GM19193 (cell line): ENCODE data around the gene MC2R.

Experiments
- POLR2A ChIP-seq: IDR thresholded peaks from 4 replicates; pipeline ENCODE4 v1.6.1; 2011; ENCODE audit not compliant: insufficient read depth, insufficient read length; ENCODE audit errors: extremely low read depth

The MC2R gene

GRCh38 chr18:13915391-13915790 is at the start of gene MC2R:
TSS of gene MC2R (minus strand) at chr18:13915536. CDS start at chr18:13885518, 30,018 bp downstream.
- TF ChIP-seq POLR2A = no peak

GRCh38 chr18:13945811-13946210 is 30.5 kb upstream of the MC2R start:
- TF ChIP-seq POLR2A = no peak

- TF ChIP-seq POLR2A = no peak
Observed at GRCh38 chr18:13943338-13943737, 28.0 kb upstream of the MC2R start.

GRCh38 chr18:13940326-13940725 is 25.0 kb upstream of the MC2R start:
- no peak for TF ChIP-seq POLR2A

- TF ChIP-seq POLR2A = no peak
Observed at GRCh38 chr18:13934676-13935075, 19.3 kb upstream of the MC2R start.

GRCh38 chr18:13934058-13934457 is 18.7 kb upstream of the MC2R start:
- TF ChIP-seq POLR2A = no peak

GRCh38 chr18:13932285-13933025 is 17.1 kb upstream of the MC2R start:
- TF ChIP-seq POLR2A = no peak

- no peak for TF ChIP-seq POLR2A
Observed at GRCh38 chr18:13930964-13931363, 15.6 kb upstream of the MC2R start.

- TF ChIP-seq POLR2A = no peak
Observed at GRCh38 chr18:13923221-13923620, 7.9 kb upstream of the MC2R start.

GRCh38 chr18:13918898-13919297 is 3.6 kb upstream of the MC2R start:
- TF ChIP-seq POLR2A = no peak

- TF ChIP-seq POLR2A = no peak
Observed at GRCh38 chr18:13917401-13917800, 2.1 kb upstream of the MC2R start.

GRCh38 chr18:13916559-13916958 is 1.2 kb upstream of the MC2R start:
- TF ChIP-seq POLR2A = no peak

- no peak for TF ChIP-seq POLR2A
Observed at GRCh38 chr18:13915995-13916431, 677 bp upstream of the MC2R start.

- no peak for TF ChIP-seq POLR2A
Observed at GRCh38 chr18:13914756-13915155, 580 bp downstream of the MC2R start.

GRCh38 chr18:13914170-13914569 is 1.2 kb downstream of the MC2R start:
- TF ChIP-seq POLR2A = no peak

GRCh38 chr18:13913205-13913604 is 2.1 kb downstream of the MC2R start:
- TF ChIP-seq POLR2A = no peak

- no peak for TF ChIP-seq POLR2A
Observed at GRCh38 chr18:13912601-13913000, 2.7 kb downstream of the MC2R start.
